Subcutaneous adipose tissue (tissue), 4 donors: ENCODE data around the gene TOP1. TPM values are rescaled to one million over a fixed set of nuclear protein-coding genes. Genes with fewer than 3 reads are reported as not detected.

Source experiments
- CTCF ChIP-seq: fragments of 450-650 bp; IDR thresholded peaks from one replicate; pipeline ENCODE4 v1.5.1; 2016; ENCODE audit warnings: low read depth, mild to moderate bottlenecking, control low read depth, antibody characterized with exemption, moderate library complexity
- small RNA-seq: library from RNA; depleted of rRNA; stranded (forward); fragments of <200 nt; gene quantifications from one replicate; pipeline ENCODE3, GENCODE V24; 2016
- total RNA-seq, 4 donors: library from RNA; depleted of rRNA; stranded (reverse); fragments of >200 nt; gene quantifications; one replicate each; pipeline ENCODE4 v1.1.0, GENCODE V29; 2016

Gene TOP1
- total RNA-seq, 4 donors from 2014 or later = 24.6 to 59.2 (median 31.7) TPM

GRCh38 chr20:41170386-41171105 lies 141.9 kb downstream of the TOP1 start:
- no peak for TF ChIP-seq CTCF

GRCh38 chr20:41171736-41172295 lies 143.2 kb downstream of the TOP1 start:
- TF ChIP-seq CTCF = no peak

GRCh38 chr20:41172296-41173140 lies 143.9 kb downstream of the TOP1 start:
- TF ChIP-seq CTCF = no peak

- no peak for TF ChIP-seq CTCF
Observed at GRCh38 chr20:41173161-41173721, 144.6 kb downstream of the TOP1 start.

- no peak for TF ChIP-seq CTCF
Observed at GRCh38 chr20:41173791-41174341, 145.2 kb downstream of the TOP1 start.

Small RNA genes within 50 kb of the gene (small RNA-seq; reads per million reads assigned to genes)
- gene MIR6871 = not detected
- gene RNU2-52P = not detected

Other genes with a start within 250 kb of the TOP1 start
- 100 to 1,000 TPM in 1 of 4 donors, 10 to 100 TPM in 3; 43.0 to 186 (median 67.2) TPM for gene PLCG1, start 108.7 kb downstream of the TOP1 start, total RNA-seq